ENCODE measurements around the gene IL5RA. TPM values are rescaled to one million over a fixed set of nuclear protein-coding genes. Genes with fewer than 3 reads are reported as not detected.

Gene IL5RA
- total RNA-seq, 1 donor from 2014 or later, result not detected

GRCh38 chr3:3068358-3068881 lies 41.8 kb downstream of the IL5RA start:
- no peak for DNase-seq (ENCODE audit: low spot score)

GRCh38 chr3:3066910-3067309 lies 43.3 kb downstream of the IL5RA start:
- no peak for DNase-seq (ENCODE audit: low spot score)

- DNase-seq (ENCODE audit: low spot score), result no peak
These were observed 43.8 kb downstream of the IL5RA start for GRCh38 chr3:3066378-3066777.

GRCh38 chr3:3065876-3066275 lies 44.3 kb downstream of the IL5RA start:
- no peak for DNase-seq (ENCODE audit: low spot score)

GRCh38 chr3:3064297-3064696 lies 45.9 kb downstream of the IL5RA start:
- DNase-seq (ENCODE audit: low spot score), result no peak

GRCh38 chr3:3059645-3060044 lies 50.5 kb downstream of the IL5RA start:
- DNase-seq (ENCODE audit: low spot score), result no peak

GRCh38 chr3:3053974-3054373 lies 56.2 kb downstream of the IL5RA start:
- no peak for DNase-seq (ENCODE audit: low spot score)

- no peak for DNase-seq (ENCODE audit: low spot score)
These were observed 71.8 kb downstream of the IL5RA start for GRCh38 chr3:3038201-3038991.

- DNase-seq (ENCODE audit: low spot score), result no peak
These were observed 73.0 kb downstream of the IL5RA start for GRCh38 chr3:3037156-3037555.

GRCh38 chr3:3031326-3031725 lies 78.8 kb downstream of the IL5RA start:
- no peak for DNase-seq (ENCODE audit: low spot score)

- DNase-seq (ENCODE audit: low spot score), result no peak
These were observed 82.1 kb downstream of the IL5RA start for GRCh38 chr3:3027976-3028567.

GRCh38 chr3:3023111-3023745 lies 86.9 kb downstream of the IL5RA start:
- DNase-seq (ENCODE audit: low spot score), result no peak

GRCh38 chr3:3020209-3020608 lies 90.0 kb downstream of the IL5RA start:
- no peak for DNase-seq (ENCODE audit: low spot score)

Other genes with a start within 250 kb of the IL5RA start
- gene TRNT1, start 16.6 kb upstream of the IL5RA start, total RNA-seq, result 23.8 TPM
- 32.0 TPM for gene CRBN, start 69.3 kb upstream of the IL5RA start, total RNA-seq